ENCODE results near the gene MACROH2A2.
"Not testable (repeated sequence)": the region's sequence is repeated elsewhere in the genome, so short reads cannot be mapped to it uniquely, and the experiment has no call there.

The MACROH2A2 gene

DNA sequence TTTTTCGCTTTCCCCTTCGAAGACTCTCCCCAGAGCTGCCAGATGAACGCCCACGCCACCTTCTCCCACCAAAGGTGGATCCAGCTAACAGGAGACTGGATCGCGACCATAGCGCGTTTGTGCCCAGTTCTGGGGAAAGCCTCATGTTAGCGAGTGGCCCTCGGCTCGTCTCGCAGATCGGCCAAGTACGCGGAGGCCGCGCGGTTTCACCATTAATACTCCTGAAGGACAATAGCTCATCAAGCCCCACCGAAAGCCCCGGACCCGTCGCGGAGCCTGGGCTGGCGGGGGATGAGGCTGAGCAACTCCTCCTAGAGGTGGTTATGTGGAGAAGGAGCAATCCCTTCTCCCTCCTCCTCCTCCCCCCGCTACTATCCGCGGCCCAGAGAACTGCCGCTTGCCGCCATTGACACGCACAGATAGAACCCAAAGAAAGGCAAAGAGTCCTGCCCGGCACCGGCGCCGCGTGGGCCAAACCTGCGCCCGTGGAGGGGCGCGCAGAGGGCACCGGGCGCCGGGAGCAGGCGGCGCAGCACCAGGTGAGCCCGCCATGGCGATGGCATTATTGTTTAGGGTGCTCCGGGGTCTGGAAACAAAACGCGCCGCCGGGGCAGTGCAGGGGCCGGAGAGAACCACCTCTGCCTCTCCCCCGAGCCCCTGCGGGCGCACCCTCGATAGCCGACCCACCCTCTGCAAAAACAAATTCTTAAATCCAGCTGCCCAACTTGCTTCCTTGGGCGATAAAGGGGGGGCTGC, at the start of gene MACROH2A2:
Gene MACROH2A2, plus strand, starts transcription at position 385 of the 756 bp plus-strand sequence. CDS start 22,813 bp downstream, outside the sequence.
- DNase-seq (ENCODE audit: low read depth) = no peak

DNA sequence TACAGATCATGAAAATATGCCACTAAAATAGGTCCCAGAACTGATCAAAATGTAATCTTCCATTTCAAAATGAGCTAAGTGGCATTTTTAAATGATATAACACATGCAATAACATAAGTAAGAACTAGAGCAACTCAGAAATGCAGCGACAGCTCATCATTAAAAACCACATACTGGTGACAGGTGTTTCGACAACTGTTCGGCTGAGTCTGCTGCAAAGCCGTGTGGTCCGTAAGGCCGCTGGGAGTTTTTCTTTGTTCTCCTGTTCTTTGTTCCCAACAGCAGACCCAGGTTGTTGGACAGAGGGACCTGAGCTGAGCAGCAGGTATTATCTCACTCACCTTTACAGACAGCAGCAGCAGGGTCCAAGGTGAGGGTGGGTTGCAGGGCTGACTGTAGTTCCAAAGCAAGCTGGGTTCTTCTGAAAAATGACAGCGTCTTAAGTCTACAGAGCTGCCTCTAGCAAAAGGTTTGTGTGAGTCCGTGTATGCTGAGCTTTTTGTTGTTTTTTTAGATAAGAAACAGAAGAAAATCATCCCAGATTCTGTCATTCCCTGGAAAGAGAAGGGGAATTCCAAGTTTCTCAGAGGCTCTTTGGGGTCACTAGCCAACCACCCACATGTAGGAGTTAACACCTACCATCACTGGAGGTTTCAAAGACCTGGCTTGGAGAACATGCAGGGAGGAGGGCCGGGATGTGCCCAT, 45.4 kb upstream of the MACROH2A2 start:
- no peak for DNase-seq (ENCODE audit: low read depth)

DNA sequence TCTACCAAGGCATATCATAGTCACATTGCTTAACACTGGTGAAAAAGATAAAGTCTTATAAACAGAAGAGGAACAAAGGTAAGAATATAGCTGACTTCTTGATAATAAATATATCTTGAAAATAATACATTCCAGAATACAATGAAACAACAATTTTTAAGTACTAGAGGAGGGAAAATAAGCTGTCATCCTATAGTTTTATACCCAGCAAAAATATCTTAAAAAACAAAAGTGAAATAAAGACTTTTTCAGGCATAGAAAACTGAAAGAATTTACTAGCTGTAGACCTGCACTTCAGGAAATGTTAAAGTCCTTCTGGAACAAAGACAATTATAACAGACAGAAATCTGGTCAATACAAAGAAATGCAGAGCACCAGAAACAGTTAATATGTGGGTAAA, 21.4 kb upstream of the MACROH2A2 start:
- no peak for DNase-seq (ENCODE audit: low read depth)

DNA sequence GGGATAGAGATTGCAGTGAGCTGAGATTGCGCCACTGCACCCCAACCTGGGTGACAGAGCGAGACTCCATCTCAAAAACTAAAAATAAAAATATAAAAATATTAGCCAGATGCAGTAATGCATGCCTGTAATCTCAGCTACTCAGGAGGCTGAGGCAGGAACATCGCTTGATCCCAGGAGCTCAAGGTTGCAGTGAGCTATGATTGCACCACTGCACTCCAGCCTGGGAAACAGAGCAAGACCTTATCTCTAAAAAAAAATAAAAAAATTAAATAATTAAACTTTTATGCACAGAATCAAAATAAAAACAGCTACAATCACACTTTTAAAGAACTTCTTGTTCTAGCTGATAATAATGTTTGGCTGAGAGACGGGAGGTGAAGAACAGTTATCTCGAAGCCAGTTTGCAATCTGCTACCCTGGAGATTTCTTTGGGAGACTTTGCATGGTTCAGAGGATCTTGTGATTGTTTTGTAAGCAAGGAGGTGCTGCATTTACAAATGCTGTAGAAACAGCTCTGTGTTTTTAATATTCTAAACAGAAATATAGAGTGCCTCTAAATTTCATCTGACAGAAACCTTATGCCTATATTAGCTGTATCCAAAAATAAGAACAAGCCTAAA, 19.9 kb upstream of the MACROH2A2 start:
- no peak for DNase-seq (ENCODE audit: low read depth)

DNA sequence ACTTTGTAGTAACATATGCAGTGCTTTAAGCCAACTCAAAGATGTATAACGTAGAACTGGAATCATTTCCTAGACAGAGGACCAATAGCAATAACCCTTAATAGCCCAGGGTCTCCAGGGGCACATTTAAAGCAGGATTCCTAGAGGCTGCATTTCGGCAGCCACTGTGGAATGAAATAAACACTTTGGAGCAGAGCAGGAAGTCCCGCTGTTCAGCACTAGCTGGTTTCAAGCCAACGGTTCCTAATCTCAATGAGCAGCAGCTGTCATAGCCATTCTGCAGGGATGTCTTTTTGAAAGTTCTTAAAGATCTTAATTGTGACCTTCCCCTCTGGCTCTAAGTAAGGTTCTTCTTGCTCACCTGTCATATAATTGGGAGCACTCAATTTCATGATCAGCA, 18.4 kb upstream of the MACROH2A2 start:
- DNase-seq (ENCODE audit: low read depth) = no peak

DNA sequence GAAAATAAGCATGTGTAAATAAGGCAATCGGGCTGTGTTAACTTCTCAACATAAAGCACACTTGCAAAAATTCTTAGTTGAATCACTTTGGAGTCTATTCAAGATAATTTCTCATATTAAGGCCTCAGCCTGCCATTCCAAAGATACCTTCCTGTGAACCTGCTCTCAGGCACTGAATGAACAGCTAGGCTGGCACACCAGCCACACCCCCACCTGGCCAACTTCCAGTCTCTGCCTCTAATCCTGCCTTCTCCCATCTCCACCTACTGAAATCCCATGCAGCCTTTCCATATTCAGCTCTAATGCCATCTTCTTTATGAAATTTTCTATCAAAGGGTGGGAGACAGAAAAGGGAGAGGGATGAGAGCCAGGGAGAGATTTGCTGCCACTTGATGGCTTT, 17.1 kb upstream of the MACROH2A2 start:
- no peak for DNase-seq (ENCODE audit: low read depth)

DNA sequence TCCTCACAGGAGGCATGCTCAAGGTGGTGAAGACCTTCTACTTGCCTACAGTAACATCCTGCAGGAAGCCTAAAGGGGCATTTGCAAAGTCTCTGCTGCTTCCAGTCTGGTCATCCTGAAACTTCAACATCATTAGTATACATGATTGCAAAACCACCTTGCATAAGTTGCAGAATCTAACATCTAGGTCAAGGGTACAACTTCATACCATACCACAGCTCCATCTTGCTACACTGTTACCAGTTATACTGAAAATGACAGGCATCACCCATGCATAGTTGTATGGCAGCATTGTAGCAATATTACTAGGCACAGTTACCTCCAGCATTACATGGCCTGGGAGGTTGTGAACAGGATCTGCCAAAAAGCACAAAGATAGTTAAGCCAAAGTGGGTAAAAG, 13.7 kb upstream of the MACROH2A2 start:
- DNase-seq (ENCODE audit: low read depth) = no peak

DNA sequence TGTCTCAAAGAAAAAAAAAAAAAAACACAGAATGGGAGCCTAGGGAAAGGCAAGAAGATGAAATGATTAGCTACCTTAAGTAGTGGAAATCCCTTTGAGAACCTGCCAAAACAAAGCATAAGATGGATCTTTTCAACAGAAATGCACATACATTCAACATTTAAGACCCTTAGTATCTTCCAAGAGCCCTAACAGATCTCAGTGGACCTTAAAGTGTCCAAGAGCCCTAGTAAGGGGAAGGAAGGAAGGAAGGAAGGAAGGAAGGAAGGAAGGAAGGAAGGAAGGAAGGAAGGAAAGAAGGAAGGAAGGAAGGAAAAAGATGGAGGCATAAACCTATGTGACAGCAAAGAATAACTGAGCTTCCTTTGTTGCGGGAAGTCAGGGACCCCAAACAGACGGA, 11.6 kb upstream of the MACROH2A2 start:
- DNase-seq (ENCODE audit: low read depth) = no peak

DNA sequence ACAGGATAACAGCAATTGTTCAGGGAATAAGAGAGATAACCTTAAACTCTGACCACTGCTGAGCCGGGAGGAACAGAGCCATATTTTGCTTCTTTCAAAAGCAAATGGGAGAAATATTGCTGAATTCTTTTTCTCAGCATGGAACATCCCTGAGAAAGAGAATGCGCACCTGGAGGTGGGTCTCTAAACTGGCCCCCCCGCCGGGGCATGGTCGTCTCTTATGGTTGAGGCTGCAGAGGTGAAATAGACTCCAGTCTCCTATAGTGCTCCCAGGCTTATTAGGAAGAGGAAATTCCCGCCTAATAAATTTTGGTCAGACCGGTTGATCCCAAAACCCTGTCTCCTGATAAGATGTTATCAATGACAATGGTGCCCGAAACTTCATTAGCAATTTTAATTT, 10.9 kb upstream of the MACROH2A2 start:
- not testable (repeated sequence) for DNase-seq (ENCODE audit: low read depth)

DNA sequence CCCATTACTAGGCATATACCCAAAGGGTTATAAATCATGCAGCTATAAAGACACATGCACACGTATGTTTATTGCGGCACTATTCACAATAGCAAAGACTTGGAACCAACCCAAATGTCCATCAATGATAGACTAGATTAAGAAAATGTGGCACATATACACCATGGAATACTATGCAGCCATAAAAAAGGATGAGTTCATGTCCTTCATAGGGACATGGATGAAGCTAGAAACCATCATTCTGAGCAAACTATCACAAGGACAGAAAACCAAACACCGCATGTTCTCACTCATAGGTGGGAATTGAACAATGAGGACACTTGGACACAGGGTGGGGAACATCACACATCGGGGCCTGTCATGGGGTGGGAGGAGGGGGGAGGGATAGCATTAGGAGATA, 5.6 kb upstream of the MACROH2A2 start:
- DNase-seq (ENCODE audit: low read depth) = not testable (repeated sequence)

DNA sequence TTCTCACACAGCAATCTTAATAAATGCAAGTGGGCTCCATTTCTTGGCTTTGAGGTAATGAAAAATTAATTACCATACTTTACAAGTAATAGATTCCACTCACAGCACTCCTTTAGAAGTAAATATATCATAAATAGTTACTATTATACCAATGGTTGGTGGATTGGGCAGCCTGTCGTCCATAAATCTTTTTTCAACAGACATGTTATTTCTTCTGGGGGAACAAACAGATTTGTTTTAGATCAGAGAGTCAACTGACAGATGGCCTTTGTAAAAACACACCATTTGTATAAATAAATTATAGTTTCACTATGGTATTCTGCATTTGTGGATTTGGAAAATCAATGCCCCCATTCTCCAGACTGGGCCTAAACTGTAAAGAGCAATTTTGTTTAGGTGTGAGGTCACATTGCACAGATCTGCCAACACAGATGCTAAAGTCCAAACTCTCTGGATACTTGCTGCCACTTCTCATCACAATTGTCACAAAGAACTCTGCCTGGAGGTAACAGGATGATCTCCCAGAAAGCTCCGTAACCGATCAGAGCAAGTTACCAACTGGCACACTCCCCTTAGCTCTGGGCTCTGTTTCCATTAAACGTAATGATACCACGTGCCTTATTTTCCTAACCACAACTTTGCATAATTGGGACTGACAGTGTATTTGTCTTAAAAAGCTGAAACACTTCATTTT, 4.5 kb upstream of the MACROH2A2 start:
- no peak for DNase-seq (ENCODE audit: low read depth)

DNA sequence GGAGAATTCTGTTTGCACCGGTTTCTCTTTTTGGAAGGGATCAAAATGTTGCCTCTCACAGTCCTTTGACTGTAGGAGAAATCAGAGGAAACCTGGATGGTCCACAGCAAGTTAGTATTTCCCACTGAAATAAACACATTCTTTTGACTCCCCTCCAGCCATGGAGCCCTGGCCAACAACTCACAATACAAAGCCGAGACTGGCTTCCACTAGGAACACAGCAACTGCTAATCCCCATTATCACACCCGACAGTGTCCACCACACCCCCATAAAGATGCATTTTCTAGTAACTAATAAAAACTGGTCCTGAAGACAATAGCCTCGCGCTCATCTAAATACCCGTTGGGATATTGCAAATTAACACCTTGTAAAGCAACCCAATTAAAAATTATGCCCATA, 798 bp upstream of the MACROH2A2 start:
- no peak for DNase-seq (ENCODE audit: low read depth)

DNA sequence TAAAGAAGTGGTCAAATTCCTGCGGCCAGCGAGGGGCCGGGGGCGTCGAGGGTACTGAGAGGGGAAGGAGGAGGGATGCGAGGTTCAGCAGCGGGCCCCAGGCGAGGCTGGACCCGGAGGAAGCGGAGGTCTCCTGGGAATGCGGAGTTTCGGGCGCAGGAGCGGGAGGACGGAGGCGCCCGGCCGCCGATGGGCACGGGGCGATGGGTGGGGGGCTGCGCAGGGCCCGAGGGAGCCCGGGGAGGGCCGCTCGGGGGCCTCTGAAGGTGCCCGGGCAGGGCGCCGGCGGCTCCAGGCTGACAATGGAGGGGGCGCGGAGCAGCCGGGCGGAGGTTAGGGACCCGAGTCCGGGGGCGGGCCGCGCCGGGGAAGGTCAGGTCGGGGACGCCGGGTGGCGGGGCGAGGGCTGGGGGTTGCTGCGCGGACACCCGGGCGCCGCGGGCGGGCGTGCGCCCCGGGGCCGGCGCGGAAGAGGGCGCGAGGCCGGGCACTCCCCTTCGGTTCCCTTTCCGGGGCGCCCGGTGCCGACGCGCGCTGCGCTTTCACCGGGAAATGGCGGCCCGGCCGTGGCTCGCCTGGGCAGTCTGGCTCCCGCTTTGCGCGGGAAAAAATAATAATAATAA, 683 bp downstream of the MACROH2A2 start:
- no peak for DNase-seq (ENCODE audit: low read depth)

DNA sequence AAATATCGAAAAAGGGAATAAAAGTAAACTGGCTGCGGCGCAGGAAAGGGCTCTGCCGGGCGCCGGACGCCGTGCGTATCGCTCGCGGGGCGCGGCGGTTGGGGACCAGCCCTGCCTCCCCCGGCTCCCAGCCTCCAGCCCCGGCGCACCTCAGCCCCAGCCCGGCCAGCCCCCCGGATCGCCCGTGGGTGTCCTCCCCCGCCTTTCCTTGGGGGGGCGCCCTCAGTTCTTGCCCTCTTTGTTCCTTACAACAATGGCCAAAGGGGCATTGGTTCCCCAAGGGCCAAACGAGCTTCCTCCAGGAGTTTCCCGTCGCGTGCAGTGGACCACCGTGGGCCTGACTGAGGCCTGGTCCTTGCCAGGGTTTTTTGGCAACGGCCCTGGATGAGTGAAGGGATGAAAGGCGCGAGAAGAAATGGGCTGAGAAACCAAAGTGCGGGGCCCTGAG, 1.2 kb downstream of the MACROH2A2 start:
- DNase-seq (ENCODE audit: low read depth) = no peak

DNA sequence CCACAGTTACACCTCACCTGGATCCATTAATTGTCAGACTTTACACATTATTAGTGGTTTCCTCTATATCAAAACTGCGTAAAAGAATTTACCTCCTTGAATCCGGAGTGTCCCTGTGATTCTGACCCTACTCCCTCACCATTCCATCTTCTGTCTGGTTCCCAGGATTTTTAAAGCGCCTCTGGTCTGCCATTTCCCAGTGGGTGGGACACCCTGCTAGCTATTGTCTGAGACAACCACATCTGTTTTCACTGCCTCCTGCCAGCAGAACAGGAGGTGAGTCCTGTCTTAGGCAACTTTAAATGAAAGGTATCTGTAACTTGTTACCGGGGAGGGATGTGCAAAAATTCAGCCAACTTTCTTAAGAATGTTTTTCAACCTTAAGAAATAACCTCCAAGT, 2.3 kb downstream of the MACROH2A2 start:
- no peak for DNase-seq (ENCODE audit: low read depth)

DNA sequence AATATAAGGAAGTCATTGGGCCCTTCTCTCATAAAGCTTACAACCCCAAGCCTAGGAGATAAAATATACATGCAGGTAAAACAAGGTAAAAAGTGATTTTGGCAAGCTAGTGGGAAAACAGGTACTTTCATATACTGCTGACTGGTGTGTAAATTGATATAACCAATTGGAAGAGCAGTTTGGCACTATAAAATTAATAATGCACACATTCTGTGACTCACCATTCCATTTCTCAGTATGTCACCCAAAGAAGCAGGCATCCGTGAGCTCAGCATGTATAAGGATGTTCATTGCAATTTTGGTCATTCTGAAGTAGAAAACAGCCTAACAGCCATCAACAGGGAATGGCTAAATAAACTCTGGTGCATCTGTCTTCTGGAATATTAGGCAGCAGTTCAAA, 2.9 kb downstream of the MACROH2A2 start:
- DNase-seq (ENCODE audit: low read depth) = no peak

DNA sequence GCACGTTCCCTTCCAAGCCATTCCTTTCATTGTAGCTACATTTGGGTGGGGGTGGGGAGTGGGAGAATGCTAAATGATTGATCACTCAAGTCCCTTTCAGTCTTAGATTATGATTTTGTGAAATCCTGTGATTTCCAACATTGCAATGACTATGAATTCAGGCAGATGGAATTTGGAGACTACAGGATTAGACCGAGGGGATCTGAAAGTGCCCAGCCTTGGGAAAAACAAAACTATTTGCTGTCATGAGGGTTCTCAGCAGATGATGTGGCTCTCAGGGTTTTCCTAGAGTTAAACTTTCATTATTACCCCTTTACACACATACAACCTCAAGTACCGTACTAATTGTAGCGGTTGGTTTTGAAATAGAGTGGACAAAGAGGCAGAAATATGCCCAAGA, 4.7 kb downstream of the MACROH2A2 start:
- DNase-seq (ENCODE audit: low read depth) = no peak

DNA sequence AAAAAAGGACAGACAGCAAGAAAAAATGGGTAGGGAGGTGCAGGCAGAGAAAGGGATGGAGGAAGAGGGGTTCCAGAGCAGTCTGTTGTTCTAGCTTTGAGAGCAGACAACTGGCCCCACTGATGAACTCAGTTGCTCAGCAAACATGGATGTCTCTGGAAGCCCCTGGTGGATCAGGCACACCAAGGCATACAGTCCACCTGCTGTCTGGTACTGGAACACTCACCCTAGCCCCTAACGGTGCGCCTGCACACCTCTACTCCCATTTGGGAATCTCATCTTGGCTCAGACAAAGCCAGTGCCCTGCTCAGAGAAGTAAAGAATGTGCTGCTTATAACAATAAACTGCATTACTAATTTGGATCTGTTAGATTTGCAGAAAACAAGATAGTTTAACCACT, 7.7 kb downstream of the MACROH2A2 start:
- no peak for DNase-seq (ENCODE audit: low read depth)

DNA sequence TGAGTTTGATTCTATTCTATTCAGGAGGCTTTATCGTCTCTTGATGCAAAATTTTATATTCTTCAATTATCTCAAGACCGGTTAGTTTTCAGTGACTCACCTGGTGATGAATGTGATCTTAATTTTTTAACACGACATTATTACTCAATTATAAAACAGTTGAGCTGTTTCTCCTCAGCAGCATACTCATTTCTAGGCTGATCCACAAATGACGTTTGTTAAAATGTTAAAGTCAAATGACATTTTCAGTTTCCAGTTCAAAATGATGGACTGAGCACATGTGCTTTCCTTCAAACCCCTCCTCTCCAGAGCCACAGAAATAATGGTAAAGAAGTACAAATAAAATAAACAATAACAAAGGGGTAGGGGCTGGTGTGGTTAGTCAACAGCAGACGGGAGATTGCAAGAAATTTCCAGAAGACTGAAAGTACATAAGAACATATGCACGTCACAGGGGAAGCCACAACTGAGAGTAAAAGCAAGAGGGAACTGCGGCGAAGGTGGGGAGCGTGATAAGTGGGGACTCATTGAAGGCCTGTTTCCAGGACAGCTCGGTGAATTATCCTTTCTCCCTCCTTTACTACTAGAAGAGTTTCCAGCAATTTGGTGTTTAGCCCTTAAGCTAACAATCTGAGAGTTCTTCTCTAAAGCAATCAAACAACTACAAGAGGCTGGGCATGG, 10.9 kb downstream of the MACROH2A2 start:
- DNase-seq (ENCODE audit: low read depth) = no peak

DNA sequence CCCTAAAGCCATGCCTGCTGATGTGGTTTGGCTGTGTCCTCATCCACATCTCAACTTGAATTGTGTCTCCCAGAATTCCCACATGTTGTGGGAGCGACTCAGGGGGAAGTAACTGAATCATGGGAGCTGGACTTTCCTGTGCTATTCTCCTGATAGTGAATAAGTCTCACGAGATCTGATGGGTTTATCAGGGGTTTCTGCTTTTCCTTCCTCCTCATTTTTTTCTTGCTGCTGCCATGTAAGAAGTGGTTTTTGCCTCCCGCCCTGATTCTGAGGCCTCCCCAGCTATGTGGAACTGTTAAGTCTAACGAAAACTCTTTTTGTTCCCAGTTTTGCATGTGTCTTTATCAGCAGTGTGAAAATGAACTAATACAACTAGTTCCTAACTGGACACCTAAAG, 11.8 kb downstream of the MACROH2A2 start:
- no peak for DNase-seq (ENCODE audit: low read depth)

DNA sequence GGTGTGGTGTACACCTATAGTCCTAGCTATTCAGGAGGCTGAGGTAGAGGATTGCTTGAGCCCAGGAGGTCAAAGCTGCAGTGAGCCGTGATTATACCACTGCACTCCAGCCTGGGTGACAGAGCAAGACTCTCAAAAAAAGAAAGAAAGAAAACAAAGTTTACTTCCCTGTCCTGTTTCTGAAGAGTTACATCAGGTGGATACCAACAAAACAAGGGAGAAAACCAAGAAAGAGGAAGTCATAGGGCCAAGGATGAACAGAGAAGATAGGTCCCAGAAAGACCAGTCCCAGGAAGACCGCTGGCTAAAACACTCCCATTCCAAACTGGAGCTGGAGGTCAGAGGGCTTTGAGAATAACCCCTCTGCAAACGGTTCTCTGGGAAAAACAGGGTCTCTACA, 13.5 kb downstream of the MACROH2A2 start:
- DNase-seq (ENCODE audit: low read depth) = no peak

DNA sequence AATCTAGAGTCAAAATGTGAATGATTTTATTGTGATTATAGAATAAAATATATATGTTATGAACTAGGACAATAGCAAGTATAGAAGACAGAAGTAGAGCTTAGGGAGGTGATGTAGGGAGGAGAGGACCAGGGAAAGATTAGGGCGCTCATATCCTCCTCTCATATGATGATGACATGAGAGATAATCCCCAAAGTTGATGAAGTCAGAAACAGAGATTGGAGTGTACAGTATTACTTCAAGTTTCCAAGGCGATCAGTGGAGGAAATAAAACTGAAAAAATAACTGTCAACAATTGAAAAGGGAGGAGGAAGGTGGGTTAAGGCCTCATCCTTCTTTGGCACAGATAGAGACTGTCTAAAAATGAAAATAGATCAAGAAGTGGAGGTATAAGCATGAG, 14.9 kb downstream of the MACROH2A2 start:
- DNase-seq (ENCODE audit: low read depth) = no peak
